DMS53 (cell line): Measurements from ENCODE around the gene UGT1A6.

ENCODE experiments used
- DNase-seq: peaks from one replicate; lab custom pipeline; 2025; lab: John Stamatoyannopoulos, UW

UGT1A6 gene

DNA sequence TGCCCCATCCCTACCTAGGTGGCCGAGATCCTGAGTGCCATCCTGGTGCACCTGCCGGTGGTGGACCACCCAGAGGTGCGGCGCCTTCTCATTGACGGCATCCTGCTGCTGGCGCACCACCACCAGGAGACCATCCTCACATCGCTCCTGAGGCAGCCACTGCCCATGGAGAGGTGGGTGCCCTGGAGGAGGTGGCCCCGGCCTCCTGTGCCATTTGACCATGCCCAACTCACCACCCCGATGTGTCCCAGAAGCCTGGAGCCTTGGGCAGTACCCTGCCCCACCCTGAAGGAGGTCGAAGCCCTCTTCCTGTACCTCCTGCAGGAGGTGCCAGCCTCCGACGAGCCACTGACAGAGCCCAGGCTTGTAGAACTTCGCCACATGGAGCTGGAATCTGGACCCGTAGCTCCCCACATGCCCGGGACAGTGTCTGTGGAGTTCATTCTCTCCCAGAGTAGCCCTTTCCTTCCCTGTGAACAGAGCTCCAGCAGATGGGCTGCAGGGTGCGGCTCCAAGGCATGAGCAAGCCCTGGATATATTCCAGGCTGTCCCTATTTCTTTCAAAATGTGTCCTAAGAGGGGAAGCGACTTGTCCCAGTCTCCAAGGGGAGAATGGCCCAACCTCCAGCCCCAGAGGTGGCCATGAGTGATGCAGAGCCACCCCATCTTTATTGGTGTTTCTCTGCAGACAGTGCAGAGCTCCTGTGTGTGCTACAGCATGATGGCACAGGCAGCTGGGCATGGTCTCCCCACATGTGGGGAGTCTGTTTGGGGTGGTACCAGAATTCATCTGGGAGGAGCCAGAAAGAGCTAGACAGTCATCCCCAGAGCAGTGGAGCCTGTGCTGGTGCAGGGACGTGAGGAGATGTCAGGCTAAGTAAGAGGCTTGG is 127.4 kb downstream of the UGT1A6 start:
- no peak for DNase-seq

DNA sequence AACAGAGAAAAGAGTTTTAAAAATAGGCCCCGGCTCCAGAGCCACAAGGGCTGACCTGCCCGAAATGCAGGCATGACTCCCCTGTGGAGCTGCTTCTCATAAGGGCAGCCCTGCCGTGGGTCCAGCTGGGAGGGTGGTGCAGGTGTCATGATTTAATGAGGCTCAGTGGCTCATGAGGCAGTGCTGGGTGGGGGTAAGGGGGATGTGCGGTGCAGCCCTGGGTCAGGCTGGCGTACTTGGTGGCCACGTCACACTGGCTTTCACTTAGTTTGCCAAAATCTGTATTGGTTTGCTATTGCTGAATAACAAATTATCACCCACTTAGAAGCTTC is 128.1 kb downstream of the UGT1A6 start:
- DNase-seq: no peak

DNA sequence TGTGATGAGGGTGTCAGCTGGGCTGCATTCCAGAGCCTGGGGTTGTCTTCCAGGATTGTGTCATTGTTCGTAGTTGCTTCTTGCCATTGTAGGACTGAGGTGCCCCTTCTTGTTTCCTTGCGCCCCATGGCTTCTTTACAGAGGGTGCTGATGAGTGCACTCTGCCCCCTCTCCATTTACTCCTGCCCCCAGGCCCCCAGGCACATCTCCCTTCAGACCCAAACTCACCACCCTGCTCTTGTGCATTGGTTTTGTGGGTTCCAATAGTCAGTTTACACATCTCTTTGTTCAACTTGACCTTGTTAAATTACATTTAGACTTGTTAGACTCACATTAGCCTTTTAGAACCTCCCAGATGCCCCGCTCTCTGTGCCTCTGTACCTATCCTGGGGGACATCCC is 128.5 kb downstream of the UGT1A6 start:
- DNase-seq: no peak

DNA sequence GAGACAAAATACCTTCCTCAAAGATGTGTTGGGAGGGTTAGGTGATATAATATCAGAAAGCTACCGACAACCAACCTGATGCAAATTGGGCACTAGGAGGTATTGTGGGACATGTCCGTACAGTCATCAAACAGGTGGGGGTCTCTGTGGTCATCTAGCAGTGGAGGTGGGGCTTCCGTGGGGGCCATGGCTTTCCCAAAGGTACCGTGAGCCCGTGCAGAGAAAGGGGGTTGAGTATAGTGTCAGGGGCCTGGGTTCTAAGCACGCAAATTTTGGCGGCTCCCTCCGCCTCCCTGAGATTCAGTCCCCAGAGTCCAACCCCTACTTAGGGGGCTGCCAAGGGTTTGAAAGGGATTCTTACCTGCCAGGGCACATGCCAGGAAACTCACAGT is 129.0 kb downstream of the UGT1A6 start:
- DNase-seq: no peak

DNA sequence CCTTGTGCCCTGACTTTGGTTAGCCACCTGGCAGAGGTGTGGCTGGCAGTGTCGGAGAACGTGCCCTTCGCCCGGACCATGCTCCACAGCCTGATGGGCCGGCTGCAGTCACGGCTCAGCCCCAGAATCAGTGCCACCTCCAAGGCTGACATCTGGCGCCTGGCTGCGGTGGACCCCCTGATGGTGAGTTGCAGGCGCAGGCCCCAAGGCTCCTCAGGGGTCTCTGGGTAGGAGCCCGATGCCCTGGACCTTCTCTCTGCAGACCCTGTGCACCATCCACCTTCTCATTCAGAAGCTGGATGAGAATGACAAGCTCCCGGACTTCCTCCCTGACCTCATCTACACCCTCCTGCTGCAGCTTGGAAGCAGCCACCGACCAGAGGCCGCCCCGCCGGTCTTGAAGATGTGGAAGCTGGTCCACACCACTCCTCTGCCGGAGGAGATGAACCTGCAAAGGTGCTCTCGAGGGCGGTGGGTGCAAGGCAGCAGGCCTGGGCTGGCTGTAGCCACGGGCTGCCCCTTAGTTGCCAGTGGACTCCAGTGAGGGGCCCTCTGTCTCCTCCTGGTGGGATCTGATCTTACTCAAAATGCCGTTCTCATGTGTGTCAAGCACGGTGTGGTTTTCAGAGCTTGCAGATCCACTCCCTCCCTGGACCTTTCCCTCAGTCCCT is 129.5 kb downstream of the UGT1A6 start:
- no peak for DNase-seq
